GM19239 (cell line): ENCODE results near the gene TGFBRAP1.

ENCODE experiments used
- DNase-seq: peaks from one replicate; pipeline ENCODE4 v3.0.0; 2011; ENCODE audit warnings: low spot score; ENCODE audit not compliant: insufficient read length
- FAIRE-seq: peaks from 2 replicates; lab custom pipeline; 2011; peaks lifted over from hg19 to GRCh38; lab: Jason Lieb, UNC

Gene TGFBRAP1

DNA sequence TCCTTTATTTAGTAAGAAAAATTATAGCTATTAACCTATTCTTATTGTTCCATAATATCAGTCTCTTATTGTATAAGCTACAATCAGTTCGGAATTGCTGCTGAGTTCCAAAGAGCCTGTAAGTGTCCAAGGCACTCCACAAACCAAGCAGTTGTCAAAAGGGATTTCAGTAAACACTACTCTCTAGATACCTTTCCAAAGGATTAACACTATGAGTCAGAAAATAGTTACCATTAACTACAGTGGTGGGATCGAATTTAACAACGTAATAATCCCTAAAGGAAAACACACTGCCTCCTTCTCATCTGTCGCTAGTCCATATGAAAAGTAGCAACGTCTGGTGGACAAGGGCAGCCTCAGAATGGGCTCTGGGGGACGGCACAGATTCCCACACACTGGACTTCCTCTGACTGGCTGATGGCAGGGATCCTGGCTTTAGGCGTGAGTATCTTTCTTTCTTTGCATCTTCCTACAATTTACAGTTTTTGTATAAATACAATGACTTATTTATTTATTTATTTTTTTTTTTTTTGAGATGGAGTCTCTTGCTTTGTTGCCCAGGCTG lies 8.8 kb downstream of the TGFBRAP1 start:
- no peak for DNase-seq
- FAIRE-seq: no peak

DNA sequence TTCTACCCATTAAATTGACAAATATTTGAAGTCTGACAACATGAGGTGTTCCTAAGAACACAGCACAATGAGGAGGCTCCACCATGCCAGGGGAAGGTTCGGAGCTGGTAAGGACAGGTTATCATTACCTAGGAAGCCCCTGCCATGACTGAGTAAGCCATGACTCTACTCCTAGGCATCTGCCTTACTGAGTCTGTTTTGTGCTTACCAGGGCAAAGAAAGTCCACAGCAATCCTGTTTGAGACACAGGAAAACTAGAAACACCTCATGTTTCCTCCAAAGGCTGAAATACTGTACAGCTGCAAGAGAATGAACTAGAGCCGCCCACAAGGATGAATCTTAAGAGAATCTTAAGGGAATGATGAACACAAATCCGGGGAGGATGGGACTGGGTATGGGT lies 11.6 kb downstream of the TGFBRAP1 start:
- FAIRE-seq: no peak

DNA sequence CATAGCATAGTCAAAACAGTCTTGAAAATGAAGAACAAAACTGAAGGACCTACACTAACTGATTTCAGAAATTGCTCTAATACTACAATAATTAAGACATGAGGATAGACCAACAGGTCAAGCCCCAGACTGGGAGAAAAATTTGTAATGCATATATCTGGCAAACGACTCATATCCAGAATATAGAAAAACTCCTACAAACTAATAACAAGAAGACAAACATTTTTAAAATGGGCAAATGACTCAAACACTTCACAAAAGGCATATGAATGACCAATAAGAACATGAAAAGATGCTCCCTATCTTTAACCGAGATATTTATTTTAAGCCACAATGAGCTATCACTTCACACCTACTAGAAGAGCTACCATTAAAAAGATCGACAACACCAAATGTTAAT lies 14.2 kb downstream of the TGFBRAP1 start:
- DNase-seq: no peak
- no peak for FAIRE-seq

More for the DNA sequence above, 11.6 kb downstream of the TGFBRAP1 start:
- DNase-seq: no peak

DNA sequence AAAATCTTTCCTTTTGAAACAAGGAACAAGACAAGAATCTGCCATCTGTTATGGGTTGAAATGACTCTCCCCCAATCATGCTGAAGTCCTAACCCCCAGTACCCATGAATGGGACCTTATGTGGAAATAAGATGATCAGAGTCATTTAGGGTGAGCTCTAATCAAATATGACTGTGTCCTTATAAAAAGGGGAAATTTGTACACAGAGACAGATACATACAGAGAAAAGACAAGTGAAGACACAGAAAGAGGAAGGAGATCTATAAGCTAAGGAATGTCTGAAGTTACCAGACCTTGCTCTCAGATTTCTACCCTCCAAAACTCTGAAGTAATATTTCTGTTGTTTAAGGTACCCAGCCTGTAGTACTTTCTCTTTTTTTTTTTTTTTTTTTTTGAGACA lies 15.7 kb downstream of the TGFBRAP1 start:
- no peak for FAIRE-seq
- DNase-seq: no peak

DNA sequence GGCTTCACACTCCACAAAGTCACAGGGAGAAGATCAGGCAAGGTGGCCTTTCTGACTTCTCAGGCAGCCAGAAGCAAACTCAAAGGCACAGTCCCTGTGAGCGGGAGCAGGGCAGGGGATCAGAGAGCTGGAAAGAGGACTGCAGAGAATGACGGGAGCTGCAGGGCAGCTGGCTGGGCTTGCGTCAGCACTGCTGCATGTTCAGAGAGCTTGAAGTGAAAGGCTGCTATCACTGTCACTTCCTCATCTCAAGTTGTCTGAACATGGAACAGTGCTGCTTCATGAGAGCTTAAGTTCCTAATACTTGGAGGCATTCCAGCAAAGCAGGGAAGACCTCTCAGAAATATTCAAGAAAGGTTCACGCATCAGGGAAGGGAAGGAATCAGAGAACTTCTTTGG lies 20.4 kb downstream of the TGFBRAP1 start:
- DNase-seq: no peak
- FAIRE-seq: no peak

DNA sequence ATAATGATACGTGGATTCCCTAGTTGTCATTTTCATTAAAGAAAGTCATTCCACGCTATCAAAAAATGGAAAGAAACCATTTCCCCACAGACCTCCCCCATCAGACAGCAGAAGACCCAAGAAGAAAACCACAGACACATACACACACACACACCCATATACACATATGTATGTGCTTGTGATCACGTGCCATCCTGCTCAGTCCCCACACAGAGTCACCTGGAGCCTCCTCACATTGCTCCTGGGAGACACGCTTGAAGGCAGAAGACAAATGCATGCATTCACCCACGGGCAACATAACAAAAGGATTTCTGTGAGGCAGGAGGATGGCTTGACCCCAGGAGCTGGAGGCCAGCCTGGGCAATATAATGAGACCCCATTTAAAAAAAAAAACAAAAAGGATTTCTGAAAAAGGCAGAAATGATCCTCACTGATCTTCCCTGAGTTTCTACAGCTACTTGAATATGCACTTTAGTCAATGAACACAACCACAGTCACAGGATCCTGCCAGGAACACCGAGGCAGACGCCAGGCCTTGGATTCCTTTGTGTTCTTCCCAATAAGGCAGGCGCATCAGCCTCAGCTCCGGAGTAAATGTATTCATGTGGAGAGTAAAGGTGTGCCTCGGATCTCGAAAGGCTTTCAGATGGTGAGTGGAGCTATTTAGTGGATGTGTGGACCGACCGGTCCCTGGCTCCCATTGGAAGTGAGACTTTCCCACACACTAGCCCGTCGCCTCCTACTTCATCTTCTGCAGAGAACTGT lies 21.0 kb downstream of the TGFBRAP1 start:
- no peak for DNase-seq
- no peak for FAIRE-seq

DNA sequence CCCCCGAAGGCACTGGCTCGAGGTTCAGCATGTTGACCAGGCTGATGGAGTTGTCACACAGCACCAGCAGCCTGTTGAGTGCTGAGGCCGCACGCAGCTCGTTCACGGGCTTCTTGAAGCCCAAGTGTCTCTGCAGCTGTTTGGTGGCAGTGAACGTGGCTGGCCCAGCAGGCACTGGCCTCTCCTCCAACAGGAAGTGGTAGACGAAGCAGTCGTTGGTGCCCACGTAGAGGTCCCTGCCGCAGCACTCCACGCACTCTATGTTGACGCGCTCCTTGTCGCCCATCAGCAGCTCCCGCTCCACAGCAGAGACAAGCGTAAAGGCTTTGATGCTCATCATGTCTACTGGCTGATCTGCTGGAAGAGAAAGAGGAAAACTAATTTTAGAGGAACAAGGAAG lies 21.6 kb downstream of the TGFBRAP1 start:
- no peak for FAIRE-seq
- no peak for DNase-seq

DNA sequence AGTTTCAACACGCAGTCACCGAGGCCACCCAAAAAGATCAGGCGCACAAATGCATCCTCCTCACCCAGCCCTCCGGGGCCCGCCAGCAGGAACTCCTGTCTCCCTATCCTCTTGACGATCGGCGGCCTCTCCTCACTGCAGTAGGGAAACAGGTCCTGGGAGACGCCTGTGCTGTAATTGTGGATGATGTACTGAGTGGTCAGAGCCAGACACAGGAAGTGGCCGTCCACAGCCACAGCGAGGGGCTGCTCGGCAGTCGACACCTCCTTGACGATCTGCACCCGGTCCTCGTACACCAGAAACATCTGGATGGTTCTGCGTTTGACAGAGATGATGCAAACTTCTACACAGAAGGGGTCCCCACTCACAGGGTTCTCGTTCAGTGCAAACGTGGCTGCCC lies 22.0 kb downstream of the TGFBRAP1 start:
- DNase-seq (no peak), FAIRE-seq (no peak)

DNA sequence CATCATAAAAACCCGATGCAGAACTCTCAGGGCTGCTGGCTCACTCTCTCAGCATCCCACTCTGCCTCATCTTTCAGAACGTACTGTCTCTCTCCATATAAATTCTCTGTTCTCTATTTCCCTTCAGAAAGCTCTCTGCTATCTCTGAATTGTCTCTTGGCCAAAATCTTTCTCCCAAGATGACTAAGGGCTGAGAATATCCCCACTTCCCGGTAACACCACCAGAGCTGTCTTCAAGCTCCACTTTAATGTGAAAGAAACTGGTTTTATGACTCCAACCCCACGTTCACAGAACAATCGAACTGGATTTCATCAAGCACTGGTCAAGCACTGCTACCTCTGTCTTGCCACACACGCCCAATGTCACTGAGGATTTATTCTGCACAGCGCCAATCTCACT lies 22.4 kb downstream of the TGFBRAP1 start:
- DNase-seq: no peak
- no peak for FAIRE-seq

DNA sequence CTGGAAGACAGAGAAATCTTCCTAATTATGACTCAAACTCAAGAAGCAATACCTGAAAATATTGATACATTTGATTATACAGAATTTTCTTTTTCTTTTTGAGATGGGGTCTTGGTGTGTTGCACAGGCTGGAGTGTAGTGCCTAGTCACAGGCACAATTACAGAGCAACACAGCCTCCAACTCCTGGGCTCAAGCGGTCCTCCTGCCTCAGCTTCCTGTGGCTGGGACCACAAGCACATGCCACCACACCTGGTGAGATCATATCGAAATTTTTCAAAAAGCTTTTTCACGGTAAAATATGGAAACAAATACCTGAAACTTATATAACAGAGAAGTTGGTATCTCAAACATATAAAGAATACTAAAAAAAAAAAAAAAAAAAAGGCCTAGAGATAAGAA lies 27.9 kb downstream of the TGFBRAP1 start:
- no peak for FAIRE-seq
- no peak for DNase-seq

DNA sequence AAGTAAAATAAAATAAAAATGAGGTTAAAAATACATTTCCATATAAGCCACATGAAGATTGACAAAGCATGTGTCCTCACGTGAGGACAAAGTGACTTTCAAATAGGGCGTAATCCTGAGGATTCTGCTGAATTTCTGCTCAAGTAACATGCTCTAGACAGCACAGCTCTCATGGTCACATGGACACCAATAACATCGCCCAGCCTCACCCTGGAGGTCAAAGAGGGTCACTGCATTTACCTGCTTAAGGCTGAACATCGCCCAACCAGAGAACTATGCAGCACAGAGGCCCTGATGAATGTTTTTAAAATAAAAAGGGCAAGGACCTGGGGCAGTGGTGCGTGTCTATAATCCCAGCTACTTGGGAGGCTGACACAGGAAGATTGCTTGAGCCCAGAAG lies 30.2 kb downstream of the TGFBRAP1 start:
- DNase-seq (no peak), FAIRE-seq (no peak)

DNA sequence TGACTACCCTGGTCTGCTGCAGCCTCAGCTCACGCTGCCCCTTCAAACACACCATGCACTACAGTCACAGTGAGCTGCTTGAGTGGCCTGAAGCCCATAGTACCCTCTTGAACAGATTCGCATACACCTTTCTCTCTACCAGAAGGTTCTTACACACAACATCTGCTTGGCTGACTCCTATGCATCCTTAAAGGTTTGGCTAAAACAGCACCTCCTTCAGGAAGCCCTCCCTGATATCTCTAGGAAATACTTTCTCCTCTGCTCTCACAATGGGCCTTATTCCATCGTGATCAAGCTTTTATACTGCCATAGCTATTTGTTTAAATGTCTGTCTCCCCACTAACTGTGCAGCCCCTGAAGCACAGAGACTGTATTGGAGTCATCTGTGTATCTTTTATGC lies 31.5 kb downstream of the TGFBRAP1 start:
- FAIRE-seq (no peak), DNase-seq (no peak)

DNA sequence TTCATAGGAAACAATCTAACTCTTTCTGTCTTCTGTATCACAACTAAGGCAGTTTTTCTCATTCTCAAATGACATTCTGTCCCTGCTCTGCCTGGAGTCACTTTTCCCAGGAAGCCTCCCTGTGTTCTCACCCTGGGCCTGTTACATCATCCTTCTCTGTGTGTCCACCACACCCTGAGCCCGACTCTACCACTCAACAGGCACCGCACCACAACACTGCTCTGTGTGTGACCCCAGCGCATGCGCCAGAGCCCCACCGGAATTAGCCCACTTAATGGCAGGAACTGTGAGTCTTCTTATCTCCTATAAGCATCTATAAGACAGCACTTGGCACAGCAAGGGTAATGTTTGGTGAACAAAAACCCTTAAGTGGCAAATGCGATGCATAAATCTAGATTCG lies 32.3 kb downstream of the TGFBRAP1 start:
- DNase-seq (no peak), FAIRE-seq (no peak)

DNA sequence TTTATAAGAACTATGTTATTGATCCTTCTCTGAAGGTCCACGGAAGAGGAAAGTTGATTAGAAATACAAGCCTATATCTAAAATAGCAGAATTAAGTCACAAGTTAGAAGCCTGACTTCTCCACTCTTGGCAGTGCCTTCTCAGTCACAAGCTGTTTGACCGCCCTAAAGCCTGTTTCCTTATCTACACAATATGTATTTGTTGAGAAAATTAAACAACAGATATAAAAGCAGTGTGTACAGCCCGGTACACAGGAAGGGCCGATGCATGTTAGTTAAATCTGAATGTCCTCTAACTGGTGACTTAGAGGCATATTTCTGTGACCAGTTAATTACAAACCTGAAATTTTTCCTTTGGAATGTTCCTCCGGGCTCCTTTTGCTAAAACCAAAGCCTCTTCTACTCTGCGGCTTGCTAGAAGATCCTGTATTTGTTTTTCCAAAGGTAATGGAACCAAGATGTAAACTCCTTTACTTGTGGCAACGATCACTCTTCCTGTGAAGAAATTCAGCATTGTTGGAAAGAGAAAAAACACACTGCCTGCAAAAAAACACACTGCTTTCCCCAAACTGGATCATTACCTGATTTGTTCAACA lies 33.4 kb downstream of the TGFBRAP1 start:
- FAIRE-seq (no peak), DNase-seq (no peak)

DNA sequence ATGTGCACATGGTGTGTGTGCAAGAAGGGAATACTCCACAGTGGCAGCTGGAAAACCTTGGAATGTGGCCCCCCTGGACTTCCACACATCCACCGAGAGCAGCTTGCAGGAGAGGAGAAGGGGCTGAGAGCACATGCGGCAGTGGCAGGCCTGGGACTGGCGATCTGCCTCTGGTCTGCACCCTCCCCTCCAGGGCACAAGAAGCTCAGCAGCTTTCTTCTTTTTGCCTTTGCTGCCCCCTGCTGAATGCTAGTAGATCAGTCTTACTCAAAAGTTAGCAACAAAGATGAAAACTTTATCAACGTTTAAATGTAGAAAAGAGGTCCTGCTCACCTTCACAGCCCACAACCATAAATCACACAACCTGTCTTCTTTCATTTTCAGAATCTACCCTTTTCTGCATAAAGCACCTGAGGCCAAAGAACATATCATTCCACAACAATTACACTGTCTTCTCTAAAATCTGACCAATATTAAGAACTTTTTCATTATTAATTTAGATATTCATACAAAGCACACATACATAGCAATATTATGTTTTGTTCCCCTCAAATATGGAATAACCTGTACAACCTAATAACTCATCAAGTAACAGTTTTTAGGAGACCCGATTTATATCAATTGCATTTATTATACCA lies 34.6 kb downstream of the TGFBRAP1 start:
- FAIRE-seq (no peak), DNase-seq (peak; percentile 6)

DNA sequence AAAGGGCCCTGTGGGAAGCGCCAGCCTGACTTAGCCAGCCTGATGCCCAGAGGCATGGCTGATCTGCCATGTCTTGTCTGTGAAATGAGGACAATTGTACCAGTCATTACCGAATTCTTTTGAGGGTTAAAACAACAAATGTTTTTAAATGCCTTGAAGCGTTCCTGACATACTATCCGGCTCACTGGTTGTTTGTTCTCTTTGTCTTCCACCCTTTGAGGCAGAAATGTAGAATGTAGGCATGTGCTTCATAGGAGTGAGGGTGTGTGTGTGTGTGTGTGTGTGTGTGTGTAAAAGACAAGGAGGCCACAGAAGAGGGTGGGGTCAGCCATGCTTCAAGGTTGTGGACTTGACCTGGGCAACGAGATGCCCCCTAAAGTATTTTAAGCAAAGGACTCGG lies 35.5 kb downstream of the TGFBRAP1 start:
- FAIRE-seq (no peak), DNase-seq (no peak)

DNA sequence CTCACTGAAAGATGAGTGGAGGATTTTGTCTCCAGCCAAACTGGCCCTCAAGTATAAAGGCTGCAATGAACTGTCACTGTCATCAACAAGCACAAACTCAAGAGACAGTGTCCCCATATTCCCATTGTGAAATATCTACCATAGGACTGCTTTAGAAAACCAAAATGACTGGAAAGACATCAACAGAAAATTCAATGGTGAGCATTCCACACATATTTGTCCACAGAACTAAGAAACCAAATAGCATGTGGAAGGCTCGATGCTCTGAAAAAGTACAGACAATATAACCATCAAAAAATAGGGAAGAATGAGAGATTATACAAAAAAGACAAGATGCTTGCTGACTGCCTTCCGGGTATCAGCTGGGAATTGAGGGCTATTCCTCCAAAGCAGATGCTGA lies 37.6 kb downstream of the TGFBRAP1 start:
- DNase-seq: no peak
- no peak for FAIRE-seq

DNA sequence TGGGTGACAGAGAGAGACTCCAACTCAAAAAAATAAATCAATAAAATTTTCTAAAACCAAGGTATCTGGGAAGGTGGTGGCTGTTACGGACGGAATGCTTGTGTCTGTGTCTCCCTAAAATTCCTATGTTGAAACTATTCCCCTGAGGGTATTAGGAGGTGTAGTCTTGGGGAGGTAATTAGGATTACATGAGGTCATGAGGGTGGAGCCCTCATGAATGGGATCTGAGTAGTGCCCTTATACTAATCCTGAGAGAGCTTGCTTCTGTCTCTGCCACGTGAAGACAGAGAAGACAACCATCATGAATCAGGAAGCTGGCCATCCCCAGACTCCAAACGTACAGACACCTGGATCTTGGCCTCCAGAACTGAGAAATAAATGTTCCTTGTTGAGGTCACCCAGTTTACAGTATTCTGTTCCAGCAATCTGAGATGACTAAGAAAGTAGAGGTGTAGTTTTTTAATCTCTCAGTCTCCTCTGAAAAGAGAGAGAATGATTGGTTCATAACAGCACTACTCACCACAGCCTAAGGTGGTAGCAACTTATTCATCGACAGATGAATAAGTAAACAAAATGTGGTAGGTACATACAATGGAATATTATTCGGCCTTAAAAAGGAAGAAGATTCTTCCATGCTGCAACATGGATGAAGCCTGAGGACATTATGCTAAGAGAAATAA lies 38.4 kb downstream of the TGFBRAP1 start:
- FAIRE-seq (no peak), DNase-seq (no peak)

DNA sequence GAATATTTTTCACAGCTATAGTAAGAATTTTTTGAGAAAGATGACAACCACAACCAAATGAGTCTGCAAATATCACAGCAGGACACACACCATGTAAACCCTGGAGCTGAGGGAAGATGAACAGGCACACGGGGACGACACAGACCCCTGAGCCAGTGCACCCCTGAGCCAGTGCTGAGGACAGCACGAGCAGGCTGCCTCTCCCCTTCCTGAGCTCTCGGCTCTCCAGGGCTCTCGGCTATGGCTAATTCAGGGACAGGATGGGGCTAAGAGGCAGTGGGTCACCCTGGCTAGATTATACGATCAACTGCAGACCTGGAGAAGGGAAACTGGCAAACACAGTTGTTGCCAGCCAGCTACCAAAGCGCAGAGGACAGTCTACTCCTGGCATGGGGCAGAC lies 41.4 kb downstream of the TGFBRAP1 start:
- DNase-seq (no peak), FAIRE-seq (no peak)

DNA sequence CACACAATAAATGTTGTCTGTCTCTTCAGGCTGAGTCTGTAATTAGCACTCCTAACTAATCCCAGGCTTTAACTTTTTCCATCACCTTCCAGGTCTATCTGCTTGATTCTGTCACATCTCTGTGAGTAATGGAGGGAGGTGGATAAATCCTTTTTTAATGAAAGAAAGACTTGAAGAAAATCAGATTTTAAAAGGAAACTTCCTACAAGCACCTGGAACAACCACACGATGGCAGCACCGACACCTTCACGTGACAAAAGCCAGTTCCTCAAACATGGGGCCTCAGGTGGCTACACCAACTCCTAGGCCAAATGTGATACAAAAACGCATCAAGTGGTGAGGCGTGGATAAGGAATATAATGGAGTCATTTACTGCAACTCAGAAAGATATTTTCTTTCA lies 41.8 kb downstream of the TGFBRAP1 start:
- DNase-seq (peak; percentile 17), FAIRE-seq (peak; percentile 35)

DNA sequence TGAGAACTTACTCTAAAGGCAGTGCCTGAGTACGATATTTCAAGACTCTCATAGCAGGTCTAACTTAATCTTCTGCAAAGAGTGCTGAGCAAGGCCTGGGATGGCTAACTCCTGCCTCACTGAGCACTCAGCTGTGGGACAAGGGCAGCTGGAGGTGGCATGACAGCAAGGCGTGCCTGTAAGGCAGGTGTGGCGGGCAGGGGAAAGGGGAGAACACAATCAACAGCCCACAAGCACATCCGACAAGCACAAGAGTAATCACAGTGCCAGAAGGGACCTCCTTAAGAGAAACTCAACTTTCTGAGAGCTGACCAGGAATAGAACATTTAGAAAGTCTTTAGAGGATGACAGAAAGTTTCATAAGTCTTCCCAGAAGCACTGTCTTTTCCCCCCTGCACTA lies 46.0 kb downstream of the TGFBRAP1 start:
- DNase-seq (no peak), FAIRE-seq (no peak)
